Loucy (cell line): ENCODE measurements around the gene CFAP206.
"Not testable (repeated sequence)": the region's sequence is repeated elsewhere in the genome, so short reads cannot be mapped to it uniquely, and the experiment has no call there.

Experiments
- H2AFZ ChIP-seq: fragments of 200-600 bp; sonication (generic); 2 replicates; pipeline ENCODE4 v1.6.0; 2016; ENCODE audit warnings: antibody characterized with exemption, mild to moderate bottlenecking, low read length, moderate library complexity
- H3F3A ChIP-seq: fragments of 200-600 bp; 2 replicates; pipeline ENCODE4 v1.6.0; 2016; ENCODE audit warnings: antibody characterized with exemption, low read depth, mild to moderate bottlenecking
- H3K27me3 ChIP-seq: fragments of 200-600 bp; sonication (generic); 2 replicates; pipeline ENCODE4 v1.6.1; 2014; ENCODE audit warnings: low read length, mild to moderate bottlenecking; ENCODE audit not compliant: insufficient read depth, poor library complexity, severe bottlenecking
- H3K36me3 ChIP-seq: fragments of 200-600 bp; sonication (generic); 2 replicates; pipeline ENCODE4 v1.6.1; 2016; ENCODE audit warnings: low read length; ENCODE audit not compliant: insufficient read depth
- H3K4me1 ChIP-seq: fragments of 200-600 bp; sonication (generic); 2 replicates; pipeline ENCODE4 v1.5.1; 2014; ENCODE audit warnings: low read length, mild to moderate bottlenecking; ENCODE audit not compliant: insufficient read depth, poor library complexity, severe bottlenecking
- H3K4me2 ChIP-seq: fragments of 200-600 bp; sonication (generic); 2 replicates; pipeline ENCODE4 v1.6.0; 2014; ENCODE audit warnings: antibody characterized with exemption, low read length, low read depth, mild to moderate bottlenecking; ENCODE audit not compliant: poor library complexity, severe bottlenecking
- H3K4me3 ChIP-seq: fragments of 200-600 bp; sonication (generic); 2 replicates; pipeline ENCODE4 v1.5.1; 2014; ENCODE audit warnings: low read length, mild to moderate bottlenecking, mixed read lengths; ENCODE audit not compliant: poor library complexity, severe bottlenecking
- H3K79me2 ChIP-seq: fragments of 200-600 bp; sonication (generic); 2 replicates; pipeline ENCODE4 v1.6.1; 2014; ENCODE audit warnings: low read length; ENCODE audit not compliant: insufficient read depth
- H3K9ac ChIP-seq: fragments of 200-600 bp; sonication (generic); 2 replicates; pipeline ENCODE4 v1.6.0; 2014; ENCODE audit warnings: mild to moderate bottlenecking, low read depth, low read length, moderate library complexity; ENCODE audit not compliant: poor library complexity, severe bottlenecking
- H3K9me2 ChIP-seq: fragments of 200-600 bp; sonication (generic); replicated peaks from 2 replicates; pipeline ENCODE4 v1.6.1; 2016; ENCODE audit warnings: low read depth, low read length, mixed read lengths
- H3K9me3 ChIP-seq: fragments of 200-600 bp; sonication (generic); 2 replicates; pipeline ENCODE4 v1.6.1; 2014; ENCODE audit warnings: mild to moderate bottlenecking, antibody characterized with exemption, low read length, low read depth; ENCODE audit not compliant: insufficient read depth
- H4K20me1 ChIP-seq: fragments of 200-600 bp; sonication (generic); 2 replicates; pipeline ENCODE4 v1.6.0; 2014; ENCODE audit warnings: antibody characterized with exemption, low read length, mild to moderate bottlenecking; ENCODE audit not compliant: insufficient read depth, poor library complexity, severe bottlenecking
- EZH2phosphoT487 ChIP-seq: fragments of 200-600 bp; IDR thresholded peaks from 2 replicates; pipeline ENCODE4 v1.6.1; 2018; ENCODE audit warnings: antibody characterized with exemption, mild to moderate bottlenecking, moderate library complexity, borderline replicate concordance
- TF ChIP-seq, protein P1 (sequence below): fragments of 200-600 bp; sonication (generic); conservative IDR thresholded peaks from 2 replicates; pipeline ENCODE4 v1.5.1; 2014; ENCODE audit warnings: mild to moderate bottlenecking, antibody characterized with exemption, low read length

Gene CFAP206

DNA sequence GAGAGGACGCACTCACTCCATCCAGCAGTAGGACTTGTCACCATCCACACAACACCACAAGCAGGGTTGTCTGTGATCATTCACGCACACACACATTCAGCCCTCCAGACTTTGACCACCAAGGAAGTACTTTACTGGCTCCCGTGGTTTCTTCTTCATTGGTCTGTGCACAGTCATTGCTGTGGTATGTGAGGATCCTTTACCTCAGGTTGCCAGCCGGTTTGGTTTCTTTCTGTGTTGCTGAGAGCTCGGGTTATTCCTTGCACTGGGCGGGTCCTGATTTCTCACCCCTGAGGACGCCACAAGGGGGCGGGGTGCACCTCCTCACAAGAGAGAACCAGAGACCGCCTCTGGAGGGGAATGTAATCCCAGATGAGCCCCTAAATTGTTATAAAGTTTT, 76.2 kb downstream of the CFAP206 start:
- peaks cover 6% of the 10 kb centered on the region for H3K4me1 ChIP-seq
- no peak overlapping the region for H3K9ac ChIP-seq
- peak overlapping the region; percentile 35 for H3K4me3 ChIP-seq
- H2AFZ ChIP-seq, result no peak overlapping the region
- H3K9me3 ChIP-seq, result no peaks in the 10 kb centered on the region
- TF ChIP-seq, protein P1, sequence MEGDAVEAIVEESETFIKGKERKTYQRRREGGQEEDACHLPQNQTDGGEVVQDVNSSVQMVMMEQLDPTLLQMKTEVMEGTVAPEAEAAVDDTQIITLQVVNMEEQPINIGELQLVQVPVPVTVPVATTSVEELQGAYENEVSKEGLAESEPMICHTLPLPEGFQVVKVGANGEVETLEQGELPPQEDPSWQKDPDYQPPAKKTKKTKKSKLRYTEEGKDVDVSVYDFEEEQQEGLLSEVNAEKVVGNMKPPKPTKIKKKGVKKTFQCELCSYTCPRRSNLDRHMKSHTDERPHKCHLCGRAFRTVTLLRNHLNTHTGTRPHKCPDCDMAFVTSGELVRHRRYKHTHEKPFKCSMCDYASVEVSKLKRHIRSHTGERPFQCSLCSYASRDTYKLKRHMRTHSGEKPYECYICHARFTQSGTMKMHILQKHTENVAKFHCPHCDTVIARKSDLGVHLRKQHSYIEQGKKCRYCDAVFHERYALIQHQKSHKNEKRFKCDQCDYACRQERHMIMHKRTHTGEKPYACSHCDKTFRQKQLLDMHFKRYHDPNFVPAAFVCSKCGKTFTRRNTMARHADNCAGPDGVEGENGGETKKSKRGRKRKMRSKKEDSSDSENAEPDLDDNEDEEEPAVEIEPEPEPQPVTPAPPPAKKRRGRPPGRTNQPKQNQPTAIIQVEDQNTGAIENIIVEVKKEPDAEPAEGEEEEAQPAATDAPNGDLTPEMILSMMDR, result peak; percentile 69
- no peak for TF ChIP-seq EZH2phosphoT487
- H3K9me2 ChIP-seq, result no peaks in the 10 kb centered on the region
- no peaks in the 10 kb centered on the region for H3K79me2 ChIP-seq
- no peaks in the 10 kb centered on the region for H3F3A ChIP-seq
- H3K36me3 ChIP-seq, result no peaks in the 10 kb centered on the region
- H3K4me2 ChIP-seq, result peak overlapping the region; percentile 58
- H4K20me1 ChIP-seq, result no peaks in the 10 kb centered on the region
- no peaks in the 10 kb centered on the region for H3K27me3 ChIP-seq

DNA sequence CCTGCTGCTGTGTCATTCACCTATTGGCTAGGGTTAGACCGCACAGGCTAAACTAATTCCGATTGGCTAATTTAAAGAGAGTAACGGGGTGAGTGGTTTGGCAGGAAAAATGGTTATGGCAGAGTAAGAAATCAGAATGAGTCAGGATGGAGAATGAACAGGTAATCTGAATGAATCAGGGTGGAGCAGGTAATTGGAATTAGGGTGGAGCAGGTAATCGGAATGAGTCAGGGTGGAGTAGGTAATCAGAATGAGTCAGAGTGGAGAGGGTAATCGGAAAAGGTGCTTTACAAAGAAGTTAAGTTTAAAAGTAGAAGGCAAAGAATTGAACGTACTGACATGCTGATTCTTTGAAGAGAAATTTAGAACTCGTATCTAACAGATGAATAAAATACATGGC, 76.7 kb downstream of the CFAP206 start:
- H3K9me2 ChIP-seq, result no peaks in the 10 kb centered on the region
- peak overlapping the region; percentile 58 for H3K4me2 ChIP-seq
- no peak overlapping the region for H3K4me3 ChIP-seq
- no peaks in the 10 kb centered on the region for H3K9me3 ChIP-seq
- H4K20me1 ChIP-seq, result no peaks in the 10 kb centered on the region
- peaks cover 6% of the 10 kb centered on the region for H3K4me1 ChIP-seq
- H3F3A ChIP-seq, result no peaks in the 10 kb centered on the region
- no peak for TF ChIP-seq EZH2phosphoT487
- TF ChIP-seq, protein P1, result no peak
- no peak overlapping the region for H3K9ac ChIP-seq
- H3K36me3 ChIP-seq, result no peaks in the 10 kb centered on the region
- H2AFZ ChIP-seq, result no peak overlapping the region
- no peaks in the 10 kb centered on the region for H3K79me2 ChIP-seq
- H3K27me3 ChIP-seq, result no peaks in the 10 kb centered on the region

DNA sequence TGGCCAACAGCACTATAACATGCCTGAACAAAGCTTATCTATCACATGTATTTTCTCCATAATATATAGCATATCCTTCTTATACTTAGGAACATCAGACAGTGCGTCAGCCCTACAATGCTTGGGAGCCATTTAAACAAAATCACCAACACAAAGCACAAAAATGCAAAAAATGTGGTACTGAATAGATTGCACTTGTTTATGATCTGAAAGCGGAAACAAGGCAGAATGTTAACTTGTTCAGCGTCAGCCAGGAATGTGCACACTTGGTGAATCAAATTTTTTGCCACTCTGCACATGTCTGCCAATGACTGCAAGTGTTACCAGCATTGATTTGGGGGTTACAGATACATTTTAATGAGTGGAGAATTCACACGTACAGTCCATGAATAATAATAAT, 79.8 kb downstream of the CFAP206 start:
- no peaks in the 10 kb centered on the region for H3K27me3 ChIP-seq
- H3K4me2 ChIP-seq, result no peak overlapping the region
- no peaks in the 10 kb centered on the region for H4K20me1 ChIP-seq
- H3K4me3 ChIP-seq, result no peak overlapping the region
- H3K4me1 ChIP-seq, result peaks cover 6% of the 10 kb centered on the region
- no peaks in the 10 kb centered on the region for H3K9me3 ChIP-seq
- no peak overlapping the region for H2AFZ ChIP-seq
- no peak overlapping the region for H3K9ac ChIP-seq
- no peaks in the 10 kb centered on the region for H3K79me2 ChIP-seq
- no peaks in the 10 kb centered on the region for H3K36me3 ChIP-seq
- H3F3A ChIP-seq, result no peaks in the 10 kb centered on the region
- TF ChIP-seq EZH2phosphoT487, result no peak
- TF ChIP-seq, protein P1, result no peak
- no peaks in the 10 kb centered on the region for H3K9me2 ChIP-seq

DNA sequence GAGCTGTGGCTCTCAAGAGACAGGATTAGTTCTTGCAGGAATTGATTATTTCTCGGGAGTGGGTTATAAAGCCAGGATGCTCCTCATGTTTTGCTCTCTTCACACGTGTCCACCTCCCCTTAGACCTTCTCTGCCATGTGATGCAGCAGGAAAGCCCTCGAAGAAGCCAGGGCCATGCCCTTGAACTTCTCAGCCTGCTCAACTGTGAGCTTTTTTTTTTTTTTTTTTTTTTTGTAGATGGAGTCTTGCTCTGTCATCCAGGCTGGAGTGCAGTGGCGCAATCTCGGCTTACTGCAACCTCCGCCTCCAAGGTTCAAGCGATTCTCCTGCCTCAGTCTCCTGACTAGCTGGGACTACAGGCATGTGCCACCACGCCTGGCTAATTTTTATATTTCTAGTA, 81.6 kb downstream of the CFAP206 start:
- H3K9ac ChIP-seq, H3K4me1 ChIP-seq, H2AFZ ChIP-seq, H4K20me1 ChIP-seq, H3K79me2 ChIP-seq, H3K9me3 ChIP-seq, H3F3A ChIP-seq, H3K4me2 ChIP-seq, H3K4me3 ChIP-seq, H3K27me3 ChIP-seq, H3K36me3 ChIP-seq, H3K9me2 ChIP-seq: not testable (repeated sequence)
